H1 (cell line): ENCODE measurements around the gene CABP4. TPM values are rescaled to one million over a fixed set of nuclear protein-coding genes. Genes with fewer than 3 reads are reported as not detected.

ENCODE experiments used
- BACH1 ChIP-seq: IDR thresholded peaks from 2 replicates; pipeline ENCODE4 v1.6.1; 2012; ENCODE audit warnings: low read length, improper control_type of control experiment
- BCL11A ChIP-seq, 2 experiments: IDR thresholded peaks; one replicate each; pipeline ENCODE4 v1.6.1; 2011; ENCODE audit warnings: low read depth in 2 of 2, low read length in 2 of 2, mild to moderate bottlenecking in 2 of 2
- CBX5 ChIP-seq: fragments of 300-800, 300-1000 bp; sonication (generic); IDR thresholded peaks from 2 replicates; pipeline ENCODE4 v1.7.1; 2016; ENCODE audit warnings: antibody characterized with exemption, low read length, low read depth
- NANOG ChIP-seq: IDR thresholded peaks from 2 replicates; pipeline ENCODE4 v1.6.1; 2011; ENCODE audit warnings: low read length, low read depth, mild to moderate bottlenecking, inconsistent platforms; ENCODE audit not compliant: insufficient read depth, poor library complexity, severe bottlenecking
- RBBP5 ChIP-seq: IDR thresholded peaks from 2 replicates; pipeline ENCODE4 v1.7.1; 2012; ENCODE audit warnings: low read depth, mild to moderate bottlenecking, inconsistent platforms, low read length, moderate library complexity, borderline replicate concordance
- SIX5 ChIP-seq: IDR thresholded peaks from 2 replicates; pipeline ENCODE4 v1.6.1; 2011; ENCODE audit warnings: mild to moderate bottlenecking, low read depth, low read length
- polyA plus RNA-seq, 7 experiments: library from polyadenylated mRNA; depleted of rRNA in 3 of 7; stranded (reverse) in 5 of 7; unstranded in 2 of 7; fragments of >200 nt in 5 of 7; fragments of 200-250 nt in 2 of 7; gene quantifications; 1 replicate in 5 of 7; 2 replicates in 1 of 7; 4 replicates in 1 of 7; pipeline versions ENCODE4 v1.2.1 to v1.2.3, GENCODE V29; 2011 to 2013; ENCODE audit warnings: missing spikeins in 2 of 7, mixed read lengths in 2 of 7
- total RNA-seq: library from RNA; stranded (reverse); fragmentation: NEBNext Ultra II Directional; extraction: Animal tissue kit (Norgen Biotek cat#: 25700); gene quantifications from 2 replicates; pipeline ENCODE4 v1.2.1, GENCODE V29; 2021
- TF ChIP-seq, protein P1 (sequence below): IDR thresholded peaks from 2 replicates; pipeline ENCODE4 v1.6.1; 2011; ENCODE audit warnings: low read length, improper control_type of control experiment
- TF ChIP-seq, protein P2 (sequence below), 3 experiments: IDR thresholded peaks; 1 replicate in 2 of 3; 2 replicates in 1 of 3; pipeline versions ENCODE4 v1.5.1 to v1.6.1; 2011; ENCODE audit warnings: low read length in 3 of 3, mild to moderate bottlenecking in 3 of 3, inconsistent platforms in 2 of 3, low read depth in 1 of 3, moderate library complexity in 1 of 3; ENCODE audit not compliant: insufficient read depth in 1 of 3; ENCODE audit errors: control extremely low read depth in 1 of 3

CABP4 gene
- total and polyA plus RNA-seq, 2 of the 8 experiments (the other 6 are each of a cell fraction or from before 2014, with no cell fraction given) = not detected

DNA sequence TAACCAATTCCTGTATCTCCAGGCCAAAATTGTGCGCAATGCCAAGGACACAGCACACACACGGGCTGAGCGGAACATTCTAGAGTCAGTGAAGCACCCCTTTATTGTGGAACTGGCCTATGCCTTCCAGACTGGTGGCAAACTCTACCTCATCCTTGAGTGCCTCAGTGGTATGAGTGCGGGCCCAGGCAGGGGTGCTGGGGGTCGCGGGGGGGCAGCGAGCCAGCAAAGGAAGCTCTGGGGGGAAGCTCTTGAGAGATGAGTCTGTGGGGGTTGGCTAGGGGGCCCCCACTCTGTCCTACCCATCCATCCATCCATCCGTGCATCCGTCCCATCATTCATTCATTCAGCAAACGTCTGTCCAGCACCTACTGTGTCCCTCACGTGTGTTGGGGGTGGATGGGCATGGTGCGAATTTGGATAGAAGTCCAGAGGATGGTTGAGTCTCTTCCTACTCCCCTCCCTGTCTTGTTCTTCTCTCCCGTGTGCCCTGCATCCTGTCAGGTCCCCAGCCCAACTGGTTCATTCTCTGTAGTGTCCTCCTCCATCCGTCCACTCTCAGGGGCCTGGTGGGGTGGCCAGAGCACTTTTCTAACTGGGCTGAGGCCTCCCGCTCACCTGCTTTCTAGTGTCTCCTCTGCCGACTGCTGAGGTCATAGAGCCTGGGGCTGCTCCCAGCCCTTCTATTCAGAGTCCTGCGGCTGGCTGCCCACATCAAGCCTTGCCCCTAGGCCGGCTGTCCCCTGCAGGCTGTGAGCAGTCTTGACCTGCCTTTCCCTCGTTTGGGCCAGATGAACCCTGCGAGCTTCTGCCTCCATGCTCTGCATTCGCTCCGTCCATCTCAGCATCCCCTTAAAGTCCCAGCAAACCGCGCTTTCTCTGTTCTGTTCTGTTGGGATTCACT is 23.6 kb upstream of the CABP4 start (continued):
- TF ChIP-seq, protein P1, sequence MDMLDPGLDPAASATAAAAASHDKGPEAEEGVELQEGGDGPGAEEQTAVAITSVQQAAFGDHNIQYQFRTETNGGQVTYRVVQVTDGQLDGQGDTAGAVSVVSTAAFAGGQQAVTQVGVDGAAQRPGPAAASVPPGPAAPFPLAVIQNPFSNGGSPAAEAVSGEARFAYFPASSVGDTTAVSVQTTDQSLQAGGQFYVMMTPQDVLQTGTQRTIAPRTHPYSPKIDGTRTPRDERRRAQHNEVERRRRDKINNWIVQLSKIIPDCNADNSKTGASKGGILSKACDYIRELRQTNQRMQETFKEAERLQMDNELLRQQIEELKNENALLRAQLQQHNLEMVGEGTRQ = no peak
- TF ChIP-seq RBBP5 (no peak), BACH1 (no peak), CBX5 (no peak), SIX5 (no peak), BCL11A (IDR thresholded peaks at IDR 0.05; ENCODE audit: low read depth in 2 of 2, low read length in 2 of 2) (no peak), NANOG (no peak)
- TF ChIP-seq, protein P2, sequence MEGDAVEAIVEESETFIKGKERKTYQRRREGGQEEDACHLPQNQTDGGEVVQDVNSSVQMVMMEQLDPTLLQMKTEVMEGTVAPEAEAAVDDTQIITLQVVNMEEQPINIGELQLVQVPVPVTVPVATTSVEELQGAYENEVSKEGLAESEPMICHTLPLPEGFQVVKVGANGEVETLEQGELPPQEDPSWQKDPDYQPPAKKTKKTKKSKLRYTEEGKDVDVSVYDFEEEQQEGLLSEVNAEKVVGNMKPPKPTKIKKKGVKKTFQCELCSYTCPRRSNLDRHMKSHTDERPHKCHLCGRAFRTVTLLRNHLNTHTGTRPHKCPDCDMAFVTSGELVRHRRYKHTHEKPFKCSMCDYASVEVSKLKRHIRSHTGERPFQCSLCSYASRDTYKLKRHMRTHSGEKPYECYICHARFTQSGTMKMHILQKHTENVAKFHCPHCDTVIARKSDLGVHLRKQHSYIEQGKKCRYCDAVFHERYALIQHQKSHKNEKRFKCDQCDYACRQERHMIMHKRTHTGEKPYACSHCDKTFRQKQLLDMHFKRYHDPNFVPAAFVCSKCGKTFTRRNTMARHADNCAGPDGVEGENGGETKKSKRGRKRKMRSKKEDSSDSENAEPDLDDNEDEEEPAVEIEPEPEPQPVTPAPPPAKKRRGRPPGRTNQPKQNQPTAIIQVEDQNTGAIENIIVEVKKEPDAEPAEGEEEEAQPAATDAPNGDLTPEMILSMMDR (IDR thresholded peaks at IDR 0.05; ENCODE audit: control extremely low read depth in 1 of 3, insufficient read depth in 1 of 3, low read depth in 1 of 3, low read length in 3 of 3) = no peak
- TF ChIP-seq, all 59 proteins: peak for 0
